GM18498 (cell line): ENCODE results near the gene TGM6.

Experiments used
- ATAC-seq: cut with Tn5 transposase; IDR thresholded peaks from one replicate; pipeline ENCODE4 v1.9.1; 2021; ENCODE audit warnings: mild to moderate bottlenecking, moderate library complexity; ENCODE audit not compliant: unreplicated experiment

TGM6 gene

GRCh38 chr20:2363587-2363986 lies 17.1 kb upstream of the TGM6 start:
- ATAC-seq: no peak

GRCh38 chr20:2364044-2364443 lies 16.7 kb upstream of the TGM6 start:
- ATAC-seq: no peak

DNA sequence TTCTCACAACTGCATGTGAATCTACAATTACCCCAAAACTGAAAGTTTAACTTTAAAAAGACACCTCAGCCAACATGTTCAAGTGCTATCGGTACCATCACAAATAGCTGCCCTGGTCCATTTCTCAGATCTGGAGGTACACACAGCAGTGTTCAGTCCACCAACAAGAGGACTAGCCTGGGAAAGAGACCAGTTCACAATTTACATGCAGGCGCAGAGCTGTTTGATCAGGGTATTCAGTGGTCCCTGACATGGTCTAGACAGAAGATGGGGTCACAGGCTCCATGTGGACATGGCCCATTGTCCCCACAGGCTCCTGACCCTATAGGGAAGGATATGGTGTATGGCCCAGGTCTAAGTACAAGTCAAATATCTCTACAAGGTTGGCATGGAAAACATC lies 15.6 kb upstream of the TGM6 start:
- no peak for ATAC-seq

- ATAC-seq: no peak
These were observed 15.0 kb upstream of the TGM6 start for GRCh38 chr20:2365666-2366065.

DNA sequence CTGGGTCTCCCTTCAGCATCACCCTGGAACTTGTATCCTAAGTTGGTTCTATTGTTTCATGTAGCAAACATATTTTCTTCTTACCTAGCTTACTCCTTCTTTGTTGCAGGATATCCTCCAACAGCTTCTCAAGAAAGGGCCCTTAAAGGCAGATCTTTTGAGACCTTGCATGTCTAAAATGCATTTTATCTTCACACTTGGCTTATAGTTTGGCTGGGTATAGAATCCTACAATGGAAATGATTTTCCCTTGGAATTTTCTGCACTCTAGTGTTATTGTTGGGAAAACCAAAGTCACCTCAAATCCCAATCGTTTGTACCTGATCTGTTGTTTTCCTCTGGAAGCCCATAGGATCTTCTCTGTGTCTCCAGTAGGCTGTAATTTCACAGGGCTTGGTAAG lies 12.1 kb upstream of the TGM6 start:
- no peak for ATAC-seq

DNA sequence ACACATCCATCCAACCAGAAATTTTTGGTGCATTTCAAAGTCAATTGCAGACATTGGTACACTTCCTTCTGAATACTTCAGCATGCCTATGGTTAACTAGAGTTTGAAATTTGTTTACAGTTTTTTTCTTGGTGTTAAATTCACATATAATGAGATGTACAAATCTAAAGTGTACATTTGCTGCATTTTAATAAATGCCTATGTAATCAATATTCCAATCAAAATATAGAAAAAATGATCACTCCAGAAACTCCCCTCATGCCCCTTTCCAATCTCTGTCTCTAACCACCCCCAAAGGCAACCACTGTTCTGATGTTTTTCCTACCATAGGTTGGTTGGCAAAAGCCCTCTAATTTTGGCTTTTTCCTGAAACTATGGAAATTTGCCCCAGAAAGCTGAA lies 7.6 kb upstream of the TGM6 start:
- ATAC-seq: no peak

DNA sequence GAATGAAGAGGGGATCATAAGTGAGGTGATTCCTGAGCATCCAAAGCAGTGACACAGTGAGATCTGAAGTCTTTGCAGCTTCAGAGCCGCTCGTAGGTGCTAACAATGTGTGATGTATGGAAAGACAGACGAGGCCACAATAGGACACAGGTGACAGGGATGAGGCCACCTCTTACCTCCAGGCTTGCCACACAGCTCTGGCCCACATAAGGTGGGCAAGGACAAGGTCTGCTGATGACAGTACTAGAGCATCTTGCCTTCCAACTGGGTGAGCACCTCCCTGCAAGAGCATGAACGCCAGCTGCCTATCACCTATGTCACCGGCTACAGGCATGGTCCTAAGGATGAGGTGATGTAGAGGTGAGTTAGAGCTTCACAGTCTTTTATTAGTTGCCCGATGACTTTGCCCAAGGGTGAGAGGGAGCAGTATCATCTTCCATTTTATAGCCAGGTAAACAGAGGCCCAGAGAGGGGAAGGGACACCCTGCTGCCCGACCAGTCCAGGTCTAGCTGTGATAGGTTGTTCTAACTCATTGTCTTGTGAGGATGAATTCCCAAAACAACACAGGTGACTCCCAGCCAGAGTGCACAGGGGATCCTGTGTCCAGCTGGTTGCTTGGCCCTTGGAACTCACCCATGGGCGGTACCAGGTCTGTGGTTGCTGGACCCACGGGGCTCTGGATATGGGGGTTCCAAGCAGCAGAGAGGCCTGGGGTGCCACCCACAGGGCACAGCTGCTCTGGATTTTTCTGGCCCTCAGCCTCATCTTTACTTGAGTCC lies 6.2 kb upstream of the TGM6 start:
- no peak for ATAC-seq

- no peak for ATAC-seq
These were observed 1.8 kb upstream of the TGM6 start for GRCh38 chr20:2378893-2379292.

GRCh38 chr20:2379511-2380229 lies 1.0 kb upstream of the TGM6 start:
- no peak for ATAC-seq

DNA sequence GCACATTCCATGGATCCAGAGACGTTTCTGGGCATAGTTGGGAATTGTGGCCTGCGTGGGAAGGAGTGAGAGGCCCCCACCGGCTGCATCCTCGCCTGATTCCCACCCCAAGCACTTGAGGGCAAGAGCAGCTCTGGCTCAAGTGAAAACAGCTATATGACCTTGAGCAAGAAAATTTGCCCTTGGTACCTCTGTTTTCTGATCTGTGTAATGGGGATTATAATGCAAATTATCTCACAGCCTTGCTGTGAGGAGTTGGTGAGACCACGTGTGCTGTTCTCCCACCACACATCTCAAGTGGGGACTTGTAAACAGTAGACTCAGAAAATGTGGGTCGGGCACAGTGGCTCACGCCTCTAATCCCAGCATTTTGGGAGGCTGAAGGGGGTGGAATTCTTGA lies 602 bp downstream of the TGM6 start:
- ATAC-seq: no peak

- ATAC-seq: no peak
These were observed 2.1 kb downstream of the TGM6 start for GRCh38 chr20:2382833-2383232.

DNA sequence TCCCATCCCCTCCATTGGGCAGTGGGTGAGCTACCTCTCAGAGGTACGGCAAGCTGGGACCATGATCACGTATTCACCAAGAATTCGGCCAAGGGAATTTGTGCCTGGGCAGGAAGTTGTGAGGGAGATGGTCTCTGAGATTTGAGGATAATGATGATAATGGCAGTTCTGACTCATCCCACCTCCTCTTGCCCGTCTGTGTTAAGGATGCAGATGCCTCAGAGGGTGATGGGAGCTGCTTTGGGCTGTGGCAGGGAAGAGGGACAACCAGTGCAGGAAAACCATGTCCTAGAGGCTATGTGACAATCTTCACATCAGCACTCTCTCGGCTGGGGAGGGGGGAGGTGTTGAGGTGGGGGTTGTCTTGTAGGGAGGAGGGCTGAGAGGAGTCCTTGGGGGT lies 4.3 kb downstream of the TGM6 start:
- no peak for ATAC-seq

GRCh38 chr20:2385496-2385895 lies 4.8 kb downstream of the TGM6 start:
- no peak for ATAC-seq

DNA sequence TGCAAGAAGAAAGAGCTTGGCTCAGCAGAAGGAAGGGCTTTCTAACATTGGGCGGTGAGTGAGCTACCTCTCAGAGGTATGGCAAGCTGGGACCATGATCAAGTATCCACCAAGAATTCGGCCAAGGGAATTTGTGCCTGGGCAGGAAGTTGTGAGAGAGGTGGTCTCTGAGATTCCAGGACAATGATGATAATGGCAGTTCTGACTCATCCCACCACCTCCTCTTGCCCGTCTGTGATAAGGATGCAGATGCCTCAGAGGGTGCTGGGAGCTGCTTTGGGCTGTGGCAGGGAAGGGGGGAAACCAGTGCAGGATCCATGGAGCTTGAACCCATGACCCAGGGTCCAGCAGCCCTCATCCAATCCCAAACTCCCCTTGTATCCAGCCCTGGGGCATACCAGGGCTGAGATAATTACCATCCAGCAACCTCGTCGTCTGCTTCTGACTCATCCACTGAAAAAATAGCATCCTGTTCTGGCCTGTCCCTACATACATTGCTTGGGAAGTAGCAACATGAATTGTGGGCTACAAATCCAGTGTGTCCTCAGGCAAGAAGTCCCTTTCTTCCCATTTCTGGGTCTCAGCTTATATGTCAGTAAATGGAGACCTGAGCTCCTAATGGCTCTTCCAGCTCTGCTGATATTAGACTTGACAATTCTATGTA lies 5.9 kb downstream of the TGM6 start:
- no peak for ATAC-seq

DNA sequence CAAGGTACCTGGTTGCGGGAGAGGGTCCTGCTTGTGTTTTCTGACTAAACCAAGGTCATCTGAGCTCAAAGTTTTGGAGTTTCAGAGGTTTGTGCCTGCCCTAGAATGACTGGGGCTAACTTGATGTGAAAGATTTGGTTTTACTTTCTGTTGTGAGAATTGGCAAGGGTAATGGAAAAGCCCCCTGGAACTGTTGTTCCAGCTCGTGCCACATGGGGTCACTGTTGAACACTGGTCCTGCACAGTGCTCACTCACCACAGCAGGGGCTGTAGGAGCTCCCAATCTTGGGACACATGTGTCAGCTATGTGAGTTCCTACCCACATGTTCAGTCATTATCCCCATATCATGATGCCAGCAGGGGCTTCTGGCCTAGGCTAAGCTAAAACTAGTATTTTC lies 6.5 kb downstream of the TGM6 start:
- ATAC-seq: no peak

- ATAC-seq: no peak
These were observed 6.9 kb downstream of the TGM6 start for GRCh38 chr20:2387580-2387979.

- ATAC-seq: no peak
These were observed 10.4 kb downstream of the TGM6 start for GRCh38 chr20:2390951-2391675.

DNA sequence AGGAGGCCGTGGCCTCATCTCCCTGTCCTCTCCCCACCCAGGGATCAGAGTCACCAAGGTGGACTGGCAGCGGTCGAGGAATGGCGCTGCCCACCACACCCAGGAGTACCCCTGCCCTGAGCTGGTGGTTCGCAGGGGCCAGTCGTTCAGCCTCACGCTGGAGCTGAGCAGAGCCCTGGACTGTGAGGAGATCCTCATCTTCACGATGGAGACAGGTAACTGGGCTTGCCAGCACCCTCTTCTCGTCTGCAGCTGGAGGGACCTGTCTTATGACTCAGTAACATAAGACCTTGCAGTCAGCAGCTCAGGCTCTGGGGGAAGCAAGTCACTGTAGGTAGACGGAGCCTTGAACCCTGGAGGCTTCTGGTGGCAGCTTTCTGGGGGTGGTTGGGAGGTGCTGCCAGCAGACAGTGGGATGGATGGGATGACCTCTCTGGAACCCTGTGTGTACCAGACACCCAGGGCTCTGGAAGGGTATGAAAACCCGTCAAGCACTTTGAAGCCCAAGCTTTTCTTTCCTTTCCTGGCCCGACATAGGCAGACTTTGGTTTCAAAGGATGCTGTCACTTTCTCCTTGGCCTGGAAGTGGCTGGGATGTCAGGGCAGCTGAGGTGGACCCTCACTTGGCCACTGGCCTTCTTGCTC lies 13.8 kb downstream of the TGM6 start:
- no peak for ATAC-seq

GRCh38 chr20:2395136-2395535 lies 14.4 kb downstream of the TGM6 start:
- ATAC-seq: no peak

DNA sequence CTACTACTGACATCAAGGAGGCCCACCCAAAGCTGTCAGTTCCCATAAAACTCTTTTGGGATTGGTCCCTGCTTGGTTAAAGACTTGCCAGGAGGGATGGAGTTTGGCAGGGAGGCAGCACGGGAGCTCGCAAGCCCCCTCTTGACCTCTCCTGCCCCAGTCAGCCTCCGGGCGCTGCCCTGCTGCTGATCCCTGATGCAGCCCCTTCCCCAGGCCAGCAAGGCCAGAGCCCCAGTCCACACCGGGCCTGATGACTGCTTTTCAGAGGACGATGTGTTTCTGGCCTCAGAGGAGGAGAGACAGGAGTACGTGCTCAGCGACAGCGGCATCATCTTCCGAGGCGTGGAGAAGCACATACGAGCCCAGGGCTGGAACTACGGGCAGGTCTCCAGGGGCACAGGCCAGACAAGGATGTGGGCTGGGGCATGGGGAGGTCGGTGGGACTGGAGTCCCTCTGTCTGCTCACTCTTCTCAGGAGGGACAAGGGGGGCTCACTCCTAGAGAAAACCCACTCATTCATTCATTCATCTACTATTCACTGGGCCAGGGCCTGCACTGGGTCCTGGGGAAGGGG lies 15.6 kb downstream of the TGM6 start:
- no peak for ATAC-seq

DNA sequence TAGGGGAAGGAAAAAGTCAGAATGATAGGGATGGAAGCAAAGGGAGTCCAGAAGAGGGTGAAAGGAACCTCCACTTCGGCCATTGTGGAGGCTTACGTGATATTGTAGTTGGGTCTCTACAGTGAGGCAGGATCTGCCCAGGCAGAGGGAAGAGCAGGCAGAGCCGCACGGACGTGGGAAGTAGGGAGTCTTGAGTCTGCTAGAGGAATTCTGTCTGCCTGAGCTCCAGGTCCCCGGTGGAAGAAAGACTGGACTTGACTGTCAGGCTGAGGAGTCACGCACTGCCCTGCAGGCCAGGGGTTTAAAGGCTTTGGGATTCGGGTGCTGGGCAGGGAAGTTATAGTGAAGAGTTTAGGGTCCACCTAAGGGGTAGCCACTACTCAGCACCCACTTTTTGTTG lies 16.4 kb downstream of the TGM6 start:
- ATAC-seq: no peak
